SW480 (cell line): Measurements from ENCODE around the gene SMYD3.
"Not testable (repeated sequence)": the region's sequence is repeated elsewhere in the genome, so short reads cannot be mapped to it uniquely, and the experiment has no call there.

ENCODE experiments used
- DNase-seq: peaks from one replicate; pipeline ENCODE4 v3.0.0-alpha.2; 2016; ENCODE audit warnings: low spot score

Gene SMYD3

DNA sequence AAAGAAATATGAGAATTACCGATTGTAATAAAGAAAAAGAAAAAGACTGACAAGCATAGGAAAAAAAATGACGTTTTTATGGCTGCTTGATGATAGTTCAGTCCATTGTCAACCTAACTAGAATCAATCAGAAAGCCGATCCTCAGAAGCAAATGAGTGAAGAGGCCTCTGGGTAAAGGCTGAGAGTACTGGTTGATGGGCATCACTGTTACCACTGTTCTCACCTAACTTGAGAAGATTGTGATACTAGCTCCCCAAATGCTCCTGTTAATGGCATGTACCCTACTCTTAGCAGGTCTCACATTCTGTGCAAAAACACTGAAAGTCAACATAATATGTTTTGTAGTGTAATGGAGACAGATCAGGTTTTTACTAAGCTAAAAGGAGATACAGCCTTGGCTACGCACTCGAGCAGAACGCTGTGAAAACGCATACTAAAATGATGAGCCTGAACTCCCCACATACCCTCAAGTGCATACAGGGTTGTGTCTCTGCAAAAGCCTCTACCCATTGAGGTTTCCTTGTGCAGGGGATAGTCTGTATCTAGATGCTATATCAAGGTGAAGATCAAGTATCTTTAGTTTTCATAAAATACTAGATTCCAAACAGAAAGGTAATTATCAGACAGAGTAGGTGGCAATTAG is 554.6 kb downstream of the SMYD3 start:
- DNase-seq: no peak

DNA sequence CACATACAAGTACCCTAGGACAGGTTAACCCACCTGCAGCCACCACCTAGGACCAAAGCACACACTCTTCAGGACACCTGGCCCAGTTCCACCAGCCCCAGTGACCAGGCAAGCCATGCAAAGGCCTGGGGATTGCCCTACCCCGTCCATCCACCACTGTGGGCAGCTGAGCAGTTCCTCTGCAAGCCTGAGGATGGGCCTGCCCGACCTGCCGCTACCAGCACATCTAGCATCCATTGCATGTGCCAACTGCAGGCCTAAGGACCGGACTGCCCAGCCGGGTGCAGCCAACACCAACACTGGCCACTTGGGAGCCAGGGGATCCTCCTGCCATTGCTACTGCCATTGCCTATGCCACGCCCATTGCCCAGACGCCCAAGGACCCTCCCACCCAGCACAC is 558.3 kb downstream of the SMYD3 start:
- DNase-seq: no peak

DNA sequence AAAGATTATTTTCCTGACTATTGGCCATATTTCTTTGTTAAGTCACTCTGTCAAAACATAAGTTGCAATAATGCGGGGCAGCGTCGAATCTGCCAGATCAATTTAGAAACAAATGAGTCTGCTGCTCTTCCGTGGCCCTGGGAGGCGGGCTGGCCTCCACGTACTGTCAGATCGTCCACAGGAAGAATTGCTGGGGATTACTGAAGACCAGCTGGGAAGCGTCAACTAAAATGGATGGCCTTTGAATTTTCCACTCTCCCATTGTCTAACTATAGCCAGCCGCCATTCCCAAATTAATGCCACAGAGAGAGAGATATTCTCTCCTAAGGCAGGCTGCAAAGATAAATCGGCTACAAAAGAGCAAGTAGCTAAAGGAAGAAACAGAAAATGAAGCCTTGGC is 560.2 kb downstream of the SMYD3 start:
- DNase-seq: no peak

DNA sequence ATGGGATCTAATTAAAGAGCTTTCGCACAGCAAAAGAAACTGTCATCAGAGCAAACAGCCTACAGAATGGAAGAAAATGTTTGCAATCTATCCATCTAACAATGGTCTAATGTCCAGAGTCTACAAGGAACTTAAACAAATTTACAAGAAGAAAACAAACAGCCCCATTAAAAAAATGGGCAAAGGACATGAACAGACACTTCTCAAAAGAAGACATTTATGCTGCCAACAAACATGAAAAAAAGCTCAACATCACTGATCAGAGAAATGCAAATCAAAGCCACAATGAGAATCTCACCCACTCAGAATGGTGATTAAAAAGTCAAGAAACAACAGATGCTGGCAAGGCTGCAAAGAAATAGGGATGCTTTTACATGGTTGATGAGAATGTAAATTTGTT is 561.9 kb downstream of the SMYD3 start:
- DNase-seq: not testable (repeated sequence)

DNA sequence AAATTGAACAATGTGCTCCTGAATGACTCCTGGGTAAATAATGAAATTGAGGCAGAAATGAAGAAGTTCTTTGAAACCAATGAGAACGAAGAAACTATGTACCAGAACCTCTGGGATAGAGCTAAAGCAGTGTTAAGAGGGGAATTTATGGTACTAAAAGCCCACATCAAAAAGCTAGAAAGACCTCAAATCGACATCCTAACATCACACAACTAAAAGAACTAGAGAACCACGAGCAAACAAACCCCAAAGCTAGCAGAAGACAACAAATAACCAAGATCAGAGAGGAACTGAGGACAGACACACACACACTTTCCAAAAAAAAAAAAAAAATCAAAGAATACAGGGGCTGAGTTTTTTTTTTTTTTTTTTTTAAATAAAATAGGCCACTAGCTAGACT is 564.2 kb downstream of the SMYD3 start:
- DNase-seq: peak; percentile 23

DNA sequence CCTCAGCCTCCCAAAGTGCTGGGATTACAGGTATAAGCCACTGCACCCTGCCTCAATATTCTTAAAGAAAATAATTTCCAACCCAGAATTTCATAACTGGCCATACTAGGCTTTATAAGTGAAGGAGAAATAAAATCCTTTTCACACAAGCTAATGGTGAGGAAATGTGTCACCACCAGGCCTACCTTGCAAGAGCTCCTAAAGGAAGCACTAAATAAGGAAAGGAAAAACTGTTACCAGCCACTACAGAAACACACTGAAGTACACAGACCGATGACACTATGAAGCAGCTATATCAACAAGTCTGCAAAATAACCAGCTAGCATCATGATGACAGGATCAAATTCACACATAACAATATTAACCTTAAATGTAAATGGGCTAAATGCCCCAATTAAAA is 565.3 kb downstream of the SMYD3 start:
- not testable (repeated sequence) for DNase-seq

DNA sequence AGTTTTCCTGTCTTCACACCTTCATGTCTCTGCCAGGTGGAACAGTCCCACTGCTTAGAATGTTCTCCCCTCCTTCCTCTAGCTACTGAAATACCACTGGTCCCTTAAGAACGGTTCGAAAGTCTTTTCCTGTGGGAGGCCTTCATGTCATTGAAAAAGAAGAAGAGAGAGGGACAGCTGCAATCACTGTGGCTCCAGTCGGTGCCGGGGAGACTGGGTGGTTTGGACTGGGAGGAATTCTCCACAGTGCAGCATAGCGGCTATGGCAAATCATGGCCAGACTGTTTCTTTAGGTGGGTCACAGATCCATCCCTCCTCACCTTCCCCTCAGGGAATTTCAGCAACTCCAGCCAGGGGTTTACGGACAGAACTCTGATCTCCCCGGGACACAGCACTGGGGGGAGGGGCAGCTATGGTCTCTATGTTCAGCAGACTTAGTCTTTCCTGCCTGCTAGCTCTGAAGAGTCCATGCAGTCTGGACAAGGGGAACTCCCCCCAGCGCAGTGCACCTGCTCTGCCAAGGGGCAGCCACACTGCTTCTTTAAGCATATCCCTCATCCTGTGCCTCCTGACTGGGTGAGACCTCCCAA is 567.2 kb downstream of the SMYD3 start:
- DNase-seq: no peak

DNA sequence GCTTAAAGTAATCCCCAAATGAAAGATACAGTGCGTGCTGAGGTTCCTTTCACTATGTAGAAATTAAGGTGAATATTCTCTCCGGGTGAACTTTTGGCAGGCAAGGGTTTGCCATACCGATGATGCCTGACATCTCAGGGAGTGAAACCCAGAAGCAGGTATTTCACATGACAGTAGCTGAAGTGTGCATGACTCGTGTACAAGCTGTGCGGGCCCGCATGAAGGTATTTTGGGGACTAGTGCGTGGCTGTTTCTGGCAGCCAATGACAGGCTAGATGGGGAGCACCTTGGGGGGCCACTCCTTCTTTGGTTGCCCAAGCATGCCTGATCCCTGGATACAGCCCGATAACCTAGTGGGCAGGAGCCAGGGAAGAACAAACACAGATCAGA is 569.0 kb downstream of the SMYD3 start:
- no peak for DNase-seq

DNA sequence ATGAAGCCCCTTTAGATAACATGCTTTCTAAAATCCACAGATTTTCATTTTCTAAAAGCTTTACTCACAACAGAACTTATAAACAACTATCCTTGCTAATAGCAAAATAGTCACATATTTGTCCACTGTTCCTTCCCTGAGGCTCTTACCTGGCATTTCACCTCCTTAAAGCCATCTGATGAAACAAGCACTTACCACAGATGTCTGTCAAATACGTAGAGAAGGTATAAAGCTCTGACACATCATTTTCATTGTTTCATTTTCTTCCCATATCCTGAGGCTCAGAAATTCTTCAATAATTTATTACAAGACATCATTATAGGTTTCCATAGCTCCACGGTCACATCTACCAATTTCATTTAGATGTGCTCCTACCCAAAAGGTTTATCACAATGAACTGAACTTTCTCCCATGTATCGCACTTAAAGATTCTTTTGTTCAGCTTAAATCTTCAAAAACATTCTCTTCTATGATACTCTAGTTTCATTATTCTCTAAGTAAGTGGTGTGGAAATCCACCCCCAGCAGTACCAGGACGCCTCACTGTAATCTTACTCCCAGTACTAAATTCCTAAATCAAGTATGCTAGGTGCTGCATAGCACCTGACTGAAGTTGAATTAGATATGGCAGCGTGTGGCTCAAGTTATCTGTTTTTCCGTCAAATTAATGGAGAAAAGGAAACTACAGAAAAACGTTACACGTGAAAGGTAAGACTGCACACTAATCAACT is 569.6 kb downstream of the SMYD3 start:
- DNase-seq: no peak

DNA sequence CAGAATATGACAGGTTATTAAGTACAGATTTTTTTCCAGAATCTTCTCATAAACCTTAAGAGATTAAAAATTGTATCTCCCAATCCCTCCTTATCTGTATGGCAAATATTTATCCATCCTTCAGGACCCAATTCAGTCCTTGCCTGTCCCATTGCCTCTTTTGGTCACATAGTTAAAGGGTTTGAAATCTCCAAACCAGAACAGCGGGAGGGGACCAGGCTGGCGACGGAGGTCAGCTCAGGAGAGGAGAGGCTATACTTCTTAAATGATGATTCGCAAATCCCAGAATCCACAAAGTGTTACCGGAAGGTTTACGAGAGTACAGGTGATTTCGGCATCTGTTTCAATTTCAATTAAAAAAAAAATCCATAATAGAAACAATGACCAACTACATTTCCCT is 572.7 kb downstream of the SMYD3 start:
- no peak for DNase-seq

DNA sequence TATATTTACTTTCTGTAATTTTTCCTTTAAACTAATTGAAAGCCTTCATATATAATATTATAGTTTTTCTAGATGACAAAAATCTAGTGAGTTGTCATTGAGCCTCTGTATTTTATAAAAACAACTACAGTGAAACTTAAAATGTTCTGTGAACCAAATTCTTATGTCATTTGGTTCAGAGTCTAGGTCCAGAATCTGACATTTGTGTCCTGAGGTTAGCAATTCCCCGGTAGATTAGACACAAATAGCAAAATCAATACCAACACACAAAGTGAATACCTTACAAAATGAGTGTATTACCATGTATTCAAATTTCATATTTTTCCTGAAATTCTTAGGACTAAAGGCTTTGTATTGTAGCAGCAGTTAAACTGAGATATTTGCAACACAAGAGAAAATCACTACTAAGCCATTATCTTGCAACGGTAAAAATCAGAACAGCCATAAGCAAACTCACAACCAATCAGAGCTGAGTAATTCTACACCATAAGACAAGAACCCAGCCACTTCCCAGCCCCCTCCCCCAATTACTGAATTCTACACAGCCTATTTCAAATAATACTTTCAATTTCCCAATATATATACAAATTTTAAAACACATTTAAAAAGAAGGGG is 573.5 kb downstream of the SMYD3 start:
- DNase-seq: no peak

DNA sequence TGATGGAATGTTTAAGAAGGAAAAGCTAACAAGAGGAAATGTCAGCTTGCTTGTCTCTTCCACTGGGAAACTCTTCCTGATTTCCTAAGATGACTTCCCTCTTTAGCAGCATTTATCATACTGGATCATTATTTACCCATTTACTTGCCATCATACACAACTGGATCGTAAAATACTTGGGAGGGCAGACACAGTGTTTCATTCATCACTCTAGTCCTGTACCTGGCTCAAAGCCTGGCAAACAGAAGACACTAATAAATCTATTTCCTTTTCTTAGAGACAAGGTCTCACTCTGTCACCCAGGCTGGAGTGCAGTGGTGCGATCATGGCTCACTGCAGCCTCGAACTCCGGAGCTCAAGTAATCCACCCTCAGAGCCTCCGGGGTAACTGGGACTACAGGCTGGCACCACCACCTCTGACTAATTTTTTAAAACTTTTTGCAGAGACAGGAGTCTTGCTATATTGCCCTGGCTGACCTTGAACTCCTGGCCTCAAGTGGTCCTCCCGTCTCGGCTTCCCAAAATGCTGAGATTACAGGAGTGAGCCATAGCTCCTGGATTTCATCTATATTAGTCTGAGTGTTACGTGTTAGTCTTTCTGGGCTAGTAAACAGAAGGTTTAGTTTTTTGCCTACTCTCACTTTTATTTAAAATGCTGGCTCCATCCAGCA is 574.6 kb downstream of the SMYD3 start:
- no peak for DNase-seq

DNA sequence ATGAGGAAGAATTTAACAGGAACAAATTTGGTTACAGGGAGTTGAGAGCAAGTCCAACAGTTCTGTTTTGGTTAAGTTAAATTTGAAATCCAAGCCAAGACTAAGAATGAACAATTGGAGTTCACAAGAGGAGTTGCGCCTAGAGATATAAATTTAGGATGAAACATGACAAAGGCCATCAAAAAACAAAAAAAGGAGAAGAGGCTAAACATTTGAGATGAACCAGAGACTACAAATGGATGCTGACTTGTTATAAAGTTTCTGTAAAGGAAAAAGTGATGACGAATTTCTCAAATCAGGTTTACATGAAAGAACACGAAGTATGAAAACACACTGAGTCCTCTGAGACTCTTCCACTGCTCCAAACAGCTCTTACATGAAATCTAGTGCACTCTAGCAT is 575.6 kb downstream of the SMYD3 start:
- no peak for DNase-seq

DNA sequence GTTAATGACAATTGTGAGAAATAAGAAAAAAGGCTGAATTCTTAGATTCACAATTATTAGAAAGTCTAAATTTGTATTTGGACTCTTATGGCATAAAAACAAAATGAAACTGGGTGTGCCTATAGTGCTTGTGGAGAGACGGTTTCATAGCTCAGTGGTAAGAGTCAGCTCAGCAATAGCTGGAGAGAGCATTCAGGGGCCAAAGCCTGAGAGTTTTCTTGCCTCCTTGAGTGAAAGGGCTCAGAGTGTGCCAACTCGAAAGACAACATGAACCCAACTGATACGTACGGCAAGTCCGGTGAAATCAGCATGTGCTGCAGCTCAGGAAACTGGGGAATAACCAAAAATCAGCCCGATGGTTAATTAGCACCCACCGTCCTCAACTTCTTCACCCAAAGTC is 577.9 kb downstream of the SMYD3 start:
- no peak for DNase-seq

DNA sequence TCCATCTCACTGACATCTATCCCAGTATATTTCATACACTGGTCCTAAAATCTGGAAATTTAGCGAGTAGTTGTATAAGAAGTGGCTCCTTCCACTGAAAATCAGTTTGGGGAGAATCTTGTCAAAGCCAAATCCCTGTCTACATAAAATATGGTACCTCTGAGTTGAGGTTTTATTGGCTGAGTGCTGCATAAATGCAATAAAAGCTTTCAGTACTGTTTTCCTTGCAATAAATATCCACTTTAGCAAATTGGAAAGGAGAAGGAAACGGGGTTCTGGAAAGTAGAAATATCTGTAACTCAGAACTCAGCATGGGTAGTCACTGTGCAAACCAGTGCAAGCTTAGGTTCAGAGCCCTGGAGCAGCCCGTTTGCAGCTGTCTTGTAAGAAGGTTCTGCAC is 580.2 kb downstream of the SMYD3 start:
- no peak for DNase-seq

DNA sequence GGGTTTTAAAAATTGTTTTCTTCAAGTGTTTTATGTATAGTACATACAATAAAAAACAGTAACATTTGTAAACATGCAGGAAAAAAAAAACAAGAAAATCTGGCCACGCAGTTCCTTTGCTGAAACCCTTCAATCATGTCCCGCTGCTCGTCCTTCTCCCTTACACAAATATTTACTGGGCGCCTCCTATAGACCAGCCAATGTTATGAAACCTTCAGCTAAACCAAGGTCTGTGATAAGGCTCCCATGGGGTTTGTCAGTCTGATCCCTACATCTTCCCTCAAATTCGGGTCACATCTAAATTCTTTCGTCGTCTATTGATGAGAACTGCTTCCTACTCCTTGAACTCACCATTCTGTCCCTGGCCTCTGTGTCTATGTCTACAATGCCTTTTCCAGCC is 583.9 kb downstream of the SMYD3 start:
- no peak for DNase-seq

DNA sequence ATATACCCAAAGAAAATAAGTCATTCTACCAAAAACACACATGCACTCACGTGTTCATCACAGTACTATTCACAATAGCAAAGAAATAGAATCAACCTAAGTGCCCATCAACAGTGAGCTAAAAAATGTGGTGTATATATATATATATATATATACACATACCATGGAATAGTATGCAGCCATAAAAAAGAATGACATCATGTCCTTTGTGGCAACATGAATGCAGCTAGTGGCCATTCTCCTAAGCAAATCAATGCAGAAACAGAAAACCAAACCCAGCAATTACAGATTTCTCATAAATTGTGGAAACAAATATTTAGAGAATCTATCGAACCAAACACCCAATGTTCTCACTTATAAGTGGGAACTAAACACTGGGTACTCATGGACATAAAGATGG is 585.7 kb downstream of the SMYD3 start:
- no peak for DNase-seq

DNA sequence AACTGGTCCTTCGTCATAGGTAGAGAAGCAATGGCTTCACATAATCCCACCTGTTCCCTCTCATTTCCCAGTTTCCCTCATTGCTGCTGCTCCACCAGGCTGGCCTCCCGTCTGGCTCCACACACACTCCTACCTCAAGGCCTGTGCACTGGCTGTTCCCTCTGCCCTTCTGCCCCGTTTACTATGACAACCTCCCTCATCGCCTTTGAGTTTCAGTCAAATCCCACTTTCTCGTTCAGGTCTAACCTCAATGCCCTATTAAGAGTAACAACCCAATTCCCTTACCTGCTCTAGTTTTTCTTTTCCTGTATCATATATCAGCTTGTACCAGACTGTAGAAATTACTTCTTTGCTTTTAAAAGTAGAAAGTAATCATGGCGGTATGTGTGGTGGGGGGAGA is 589.7 kb downstream of the SMYD3 start:
- DNase-seq: no peak

DNA sequence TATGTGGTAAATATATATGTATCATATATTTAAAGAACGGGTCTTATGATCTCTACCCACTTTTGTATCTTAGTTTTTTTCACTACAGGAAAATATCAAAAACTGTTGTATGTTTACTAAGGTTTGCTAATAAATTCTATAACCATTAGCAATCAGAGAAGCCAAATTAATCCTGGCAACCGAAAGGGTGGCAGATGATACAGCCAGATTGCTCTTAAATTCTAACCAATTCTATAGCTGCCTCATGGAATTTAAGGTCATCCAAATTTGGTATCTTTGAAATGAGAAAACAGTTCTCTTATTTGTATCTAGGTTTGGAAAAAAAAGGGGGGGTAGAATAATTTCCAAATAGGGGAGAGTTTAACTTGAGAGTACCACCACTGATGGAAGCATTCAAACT is 591.2 kb downstream of the SMYD3 start:
- DNase-seq: no peak

DNA sequence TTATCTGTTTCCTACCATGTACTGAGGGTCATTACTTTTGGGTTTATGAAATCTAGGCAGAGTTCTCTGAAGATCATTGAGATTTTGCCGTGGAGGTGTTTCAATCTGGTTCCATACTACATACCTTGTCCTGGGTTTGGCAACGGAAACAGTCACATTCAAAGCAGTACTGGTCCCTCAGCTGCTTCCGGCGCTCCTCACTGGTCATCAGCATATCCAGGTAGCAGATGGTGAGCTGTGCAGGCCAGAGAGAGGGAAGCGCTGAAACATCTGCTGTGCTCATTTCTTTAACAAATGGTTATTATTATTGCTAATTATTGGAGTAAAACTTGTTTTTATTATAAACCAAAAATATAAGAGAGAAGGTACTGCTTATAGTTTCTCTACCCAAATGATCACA is 591.7 kb downstream of the SMYD3 start:
- DNase-seq: no peak

DNA sequence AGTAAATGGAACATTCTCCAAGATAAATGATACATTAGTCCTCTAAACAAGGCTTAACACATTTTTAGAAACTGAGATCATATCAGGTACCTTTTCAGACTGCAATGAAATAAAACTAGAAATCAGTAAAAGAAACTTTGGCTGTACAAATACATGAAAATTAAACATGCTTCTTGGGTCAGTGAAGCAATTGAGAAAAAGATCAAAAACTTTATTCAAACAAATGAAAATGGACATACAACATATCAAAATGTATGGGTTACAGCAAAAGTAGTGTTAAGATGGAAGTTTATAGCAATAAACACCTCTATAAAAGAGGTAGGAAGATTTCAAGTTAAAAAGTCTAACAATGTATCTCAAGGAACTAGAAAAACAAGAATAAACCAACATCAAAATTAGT is 598.5 kb downstream of the SMYD3 start:
- DNase-seq: no peak

DNA sequence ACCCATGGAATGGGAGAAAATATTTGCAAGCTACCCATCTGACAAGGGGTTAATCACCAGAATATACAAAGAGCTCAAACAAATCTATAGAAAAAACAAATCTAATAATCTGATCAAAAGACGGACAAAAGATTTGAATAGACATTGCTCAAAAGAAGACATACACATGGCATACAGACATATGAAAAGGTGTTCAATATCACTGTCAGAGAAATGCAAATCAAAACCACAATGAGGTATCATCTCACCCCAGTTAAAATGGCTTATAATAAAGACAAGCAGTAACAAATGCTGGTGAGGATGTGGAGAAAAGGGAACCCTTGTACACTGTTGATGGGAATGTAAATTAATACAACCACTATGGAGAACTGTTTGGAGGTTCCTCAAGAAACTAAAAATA is 600.9 kb downstream of the SMYD3 start:
- DNase-seq: no peak

DNA sequence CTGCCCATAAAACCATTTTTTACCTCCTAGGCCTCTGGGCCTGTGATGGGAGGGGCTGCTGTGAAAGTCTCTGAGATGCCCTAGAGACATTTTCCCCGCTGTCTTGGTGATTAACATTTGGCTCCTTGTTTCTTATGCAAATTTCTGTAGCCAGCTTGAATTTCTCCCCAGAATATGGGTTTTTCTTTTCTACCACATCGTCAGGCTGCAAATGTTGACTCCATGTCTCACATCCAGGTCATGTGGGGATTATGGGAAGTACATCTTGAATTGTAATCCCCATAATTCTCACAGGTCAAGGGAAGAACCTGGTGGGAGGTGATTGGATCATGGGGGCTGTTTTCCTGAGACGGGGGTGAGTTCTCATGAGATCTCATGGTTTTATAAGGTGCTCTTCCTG is 603.2 kb downstream of the SMYD3 start:
- DNase-seq: no peak
